ENCODE measurements around the gene ATG13.

Gene ATG13

DNA sequence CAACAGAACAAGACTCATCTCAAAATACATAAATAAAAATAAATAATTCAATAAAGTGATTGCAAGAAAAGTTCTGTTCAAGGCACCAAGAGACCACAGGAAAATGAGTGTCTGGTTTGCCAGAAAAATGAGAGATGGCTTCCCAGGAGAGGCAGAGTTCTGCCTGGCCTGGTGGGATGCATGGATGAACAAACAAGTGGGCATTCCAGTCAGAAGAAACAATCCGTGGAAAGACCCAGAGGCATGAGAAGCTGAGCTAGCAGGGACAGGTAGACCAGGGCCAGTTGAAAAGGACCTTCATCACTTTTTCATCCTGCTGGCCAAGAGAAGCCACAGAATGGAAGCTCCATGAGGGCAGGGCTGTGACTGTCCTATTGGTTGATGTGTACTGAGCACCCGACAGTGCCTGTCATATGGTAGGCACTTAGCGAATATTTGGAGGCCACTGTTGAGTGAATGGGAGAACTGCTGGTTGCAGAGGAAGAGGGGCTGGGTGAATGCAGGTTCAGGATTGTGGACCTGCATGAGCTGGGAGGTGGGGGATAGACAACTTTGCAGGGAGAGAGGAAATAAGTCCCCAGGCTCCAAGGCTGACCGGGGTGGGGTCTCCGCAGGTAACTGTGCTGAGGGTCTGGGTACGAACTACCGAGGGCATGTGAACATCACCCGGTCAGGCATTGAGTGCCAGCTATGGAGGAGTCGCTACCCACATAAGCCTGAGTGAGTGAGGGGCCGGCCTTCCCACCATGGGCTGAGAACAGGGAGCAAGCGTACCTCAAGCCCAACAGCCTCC, 105.4 kb downstream of the ATG13 start:
- in situ Hi-C loops (cut with MboI; ENCODE audit: low sequenced_read_pairs) = no loop called here

DNA sequence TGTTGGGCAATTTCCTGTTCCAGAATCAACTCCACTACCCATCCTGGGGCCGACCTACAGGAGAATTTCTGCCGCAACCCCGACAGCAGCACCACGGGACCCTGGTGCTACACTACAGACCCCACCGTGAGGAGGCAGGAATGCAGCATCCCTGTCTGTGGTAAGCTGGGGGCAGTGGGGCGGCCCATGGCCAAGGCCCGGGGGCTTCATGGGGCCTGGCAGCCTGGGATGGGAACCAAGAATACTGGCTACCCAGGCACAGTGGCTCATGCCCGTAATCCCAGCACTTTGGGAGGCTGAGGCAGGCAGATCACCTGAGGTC, 106.0 kb downstream of the ATG13 start:
- in situ Hi-C loops (cut with MboI; ENCODE audit: low sequenced_read_pairs) = no loop called here

DNA sequence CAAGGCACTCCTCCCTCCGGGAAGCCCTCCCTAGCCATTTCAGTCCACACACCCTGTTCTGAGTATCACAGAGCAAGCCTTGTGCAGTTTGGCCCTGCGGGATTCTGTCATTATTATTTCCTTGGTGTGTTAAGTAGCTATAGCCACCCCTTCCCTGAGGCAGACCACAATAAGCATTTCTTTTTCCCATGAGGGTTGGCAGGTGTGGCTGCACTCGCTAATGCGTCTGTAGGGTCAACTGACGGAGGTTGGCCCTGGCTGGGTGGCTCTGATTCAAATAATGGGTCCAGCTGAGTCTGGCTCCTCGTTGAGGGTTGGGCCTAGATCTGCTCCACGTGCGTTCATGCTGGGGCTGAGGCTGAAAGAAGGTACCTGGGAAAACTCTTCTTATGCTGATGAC, 106.7 kb downstream of the ATG13 start:
- in situ Hi-C loops (cut with MboI; ENCODE audit: low sequenced_read_pairs) = no loop called here

Measured in HL-60/S4 treated with retinoic acid at 250 ng/mL for 4 days and 3 days (cell line).